Brain microvascular endothelial cell (primary cell): Measurements from ENCODE around the gene TULP3.
A peak's percentile ranks its signal among the peaks of the same experiment; 100 is the strongest.

Source experiments
- DNase-seq: peaks from one replicate; pipeline ENCODE4 v3.0.0-alpha.2; 2020
- H3K27ac ChIP-seq: fragments of 250-450 bp; sonication (Bioruptor Pico); 2 replicates; pipeline ENCODE4 v1.5.1; 2020; ENCODE audit warnings: mild to moderate bottlenecking, moderate library complexity
- H3K27me3 ChIP-seq: fragments of 250-450 bp; sonication (Bioruptor Pico); replicated peaks from 2 replicates; pipeline ENCODE4 v1.5.1; 2020; ENCODE audit warnings: mild to moderate bottlenecking
- H3K36me3 ChIP-seq: fragments of 250-450 bp; sonication (Bioruptor Pico); replicated peaks from 2 replicates; pipeline ENCODE4 v1.5.1; 2020; ENCODE audit warnings: mild to moderate bottlenecking
- H3K4me3 ChIP-seq: 2 replicates; pipeline ENCODE4 v1.5.1; 2011; ENCODE audit warnings: low read depth, mild to moderate bottlenecking, control low read depth, low read length, moderate library complexity
- CTCF ChIP-seq: IDR thresholded peaks from 2 replicates; pipeline ENCODE4 v1.5.1; 2011; ENCODE audit warnings: low read depth, mild to moderate bottlenecking, moderate library complexity, low read length, control low read depth, inconsistent platforms; ENCODE audit errors: missing control alignments
- in situ Hi-C: cut with HindIII; loops from 2 replicates; pipeline ENCODE4 v1.10.0; 2017; ENCODE audit warnings: low sequenced_read_pairs, low pct_ligation_motif_present

Gene TULP3

GRCh38 chr12:2937500-2937899 lies 46.8 kb downstream of the TULP3 start:
- in situ Hi-C loops, result no loop called here
- no peak for TF ChIP-seq CTCF
- no peak for DNase-seq
- no peak overlapping the region for H3K4me3 ChIP-seq
- H3K36me3 ChIP-seq, result peaks cover 47% of the 10 kb centered on the region
- H3K27ac ChIP-seq, result no peak overlapping the region
- H3K27me3 ChIP-seq, result no peaks in the 10 kb centered on the region

- no peak for TF ChIP-seq CTCF
- Histone ChIP-seq H3K4me3 (no peak overlapping the region), H3K36me3 (peaks cover 36% of the 10 kb centered on the region), H3K27ac (no peak overlapping the region), H3K27me3 (no peaks in the 10 kb centered on the region)
- in situ Hi-C loops, result no loop called here
- DNase-seq, result no peak
Observed at GRCh38 chr12:2939191-2939590, 48.5 kb downstream of the TULP3 start.

GRCh38 chr12:2940564-2940963 lies 49.9 kb downstream of the TULP3 start:
- in situ Hi-C loops, result no loop called here
- Histone ChIP-seq H3K27ac (no peak overlapping the region), H3K4me3 (no peak overlapping the region), H3K27me3 (no peaks in the 10 kb centered on the region), H3K36me3 (peaks cover 26% of the 10 kb centered on the region)
- TF ChIP-seq CTCF, result no peak
- DNase-seq, result no peak

- in situ Hi-C loops, result no loop called here
- Histone ChIP-seq H3K36me3 (peaks cover 25% of the 10 kb centered on the region), H3K27ac (no peak overlapping the region), H3K27me3 (no peaks in the 10 kb centered on the region), H3K4me3 (no peak overlapping the region)
- TF ChIP-seq CTCF, result no peak
- DNase-seq, result no peak
Observed at GRCh38 chr12:2941524-2941923, 50.8 kb downstream of the TULP3 start.

GRCh38 chr12:2944401-2945047 lies 53.8 kb downstream of the TULP3 start:
- no peak overlapping the region for H3K4me3 ChIP-seq
- H3K36me3 ChIP-seq, result peaks cover 15% of the 10 kb centered on the region
- TF ChIP-seq CTCF, result peak; percentile 83
- in situ Hi-C loops, result no loop called here
- no peak overlapping the region for H3K27ac ChIP-seq
- no peak for DNase-seq
- no peaks in the 10 kb centered on the region for H3K27me3 ChIP-seq

- Histone ChIP-seq H3K27ac (no peak overlapping the region), H3K36me3 (no peaks in the 10 kb centered on the region), H3K4me3 (no peak overlapping the region), H3K27me3 (no peaks in the 10 kb centered on the region)
- DNase-seq, result no peak
- in situ Hi-C loops, result no loop called here
- TF ChIP-seq CTCF, result no peak
Observed at GRCh38 chr12:2949411-2949810, 58.7 kb downstream of the TULP3 start.
